ENCODE results near the gene FANCC.

FANCC gene

DNA sequence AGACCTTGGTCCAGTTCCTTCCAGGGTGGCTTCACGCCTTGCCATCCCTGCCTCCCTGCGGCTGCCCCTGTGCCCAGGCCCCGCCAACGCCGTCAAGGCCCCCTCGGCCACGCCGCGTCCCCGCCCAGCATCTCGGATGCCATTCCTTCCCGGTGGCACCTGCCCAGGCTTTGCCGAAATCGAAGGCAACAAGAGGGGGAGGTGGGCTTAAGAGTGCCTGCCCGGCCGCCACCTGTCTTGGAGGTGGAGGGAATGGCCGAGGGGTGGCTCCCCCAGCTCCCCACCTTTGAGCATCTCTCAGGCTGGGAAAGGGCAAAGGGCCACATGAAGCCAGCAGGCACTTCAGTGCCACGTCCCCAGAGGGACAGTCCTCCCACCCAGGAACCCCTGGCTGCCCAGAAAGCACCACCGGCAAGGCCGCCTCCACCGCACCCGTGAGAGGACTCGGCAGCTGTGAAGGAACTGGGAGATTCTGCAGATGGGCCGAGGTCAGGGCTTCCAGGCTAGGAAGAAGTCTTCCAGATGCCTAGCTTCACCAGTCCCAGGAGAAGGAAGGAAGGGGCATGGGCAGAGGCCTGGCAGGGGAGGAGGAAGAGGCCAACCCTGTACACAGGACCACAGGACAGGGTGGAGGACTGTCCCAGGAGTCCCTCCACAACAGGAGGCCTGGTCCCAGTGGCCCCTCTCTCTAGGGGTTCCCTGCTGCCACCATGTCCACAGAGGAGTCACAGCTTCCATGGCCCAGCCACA is 218.0 kb downstream of the FANCC start:
- ChIA-PET CTCF (interaction anchor here (0.7 kb wide), 1 partner anchor 227 kb away, joined by 3 read pairs; no protein-coding TSS in a partner anchor), POLR2A (ENCODE audit: low non-redundant PET) (interaction anchor here (0.6 kb wide), 1 partner anchor 12 kb away, joined by 3 read pairs; no protein-coding TSS in a partner anchor)
- peak overlapping the region; percentile 98 for H3K27ac ChIP-seq
- no peak for DNase-seq (ENCODE audit: low spot score)
- no peak for TF ChIP-seq CTCF (conservative IDR thresholded peaks at IDR 0.05; ENCODE audit: low read depth)

GRCh38 chr9:95098391-95098921 is 219.1 kb downstream of the FANCC start:
- DNase-seq (ENCODE audit: low spot score): no peak
- peak overlapping the region; percentile 98 for H3K27ac ChIP-seq
- TF ChIP-seq CTCF (conservative IDR thresholded peaks at IDR 0.05; ENCODE audit: low read depth): no peak
- POLR2A ChIA-PET (ENCODE audit: low non-redundant PET): no interaction called here
- CTCF ChIA-PET: no interaction called here

- peak overlapping the region; percentile 98 for H3K27ac ChIP-seq
- POLR2A ChIA-PET (ENCODE audit: low non-redundant PET): no interaction called here
- DNase-seq (ENCODE audit: low spot score): no peak
- CTCF ChIA-PET: no interaction called here
- no peak for TF ChIP-seq CTCF (conservative IDR thresholded peaks at IDR 0.05; ENCODE audit: low read depth)
Observed at GRCh38 chr9:95097279-95097678, 220.2 kb downstream of the FANCC start.

GRCh38 chr9:95096807-95097206 is 220.7 kb downstream of the FANCC start:
- peak overlapping the region; percentile 98 for H3K27ac ChIP-seq
- POLR2A ChIA-PET (ENCODE audit: low non-redundant PET): no interaction called here
- no peak for TF ChIP-seq CTCF (conservative IDR thresholded peaks at IDR 0.05; ENCODE audit: low read depth)
- no peak for DNase-seq (ENCODE audit: low spot score)
- CTCF ChIA-PET: no interaction called here

- no peak for DNase-seq (ENCODE audit: low spot score)
- CTCF ChIA-PET: no interaction called here
- no peak for TF ChIP-seq CTCF (conservative IDR thresholded peaks at IDR 0.05; ENCODE audit: low read depth)
- peak overlapping the region; percentile 98 for H3K27ac ChIP-seq
- POLR2A ChIA-PET (ENCODE audit: low non-redundant PET): no interaction called here
Observed at GRCh38 chr9:95096381-95096780, 221.1 kb downstream of the FANCC start.

GRCh38 chr9:95095641-95096355 is 221.7 kb downstream of the FANCC start:
- peak overlapping the region; percentile 98 for H3K27ac ChIP-seq
- no peak for DNase-seq (ENCODE audit: low spot score)
- CTCF ChIA-PET: no interaction called here
- POLR2A ChIA-PET (ENCODE audit: low non-redundant PET): no interaction called here
- no peak for TF ChIP-seq CTCF (conservative IDR thresholded peaks at IDR 0.05; ENCODE audit: low read depth)

Measured in RWPE1 (cell line).